T-helper 1 cell treated with Interleukin-12 subunit alpha and Interleukin-12 subunit beta and Interleukin-4 antibody, amounts not matched to agents 30 μg/mL and 1 μg/mL, for 36 hours (primary cell): ENCODE results near the gene CCDC102B.
"Not testable (repeated sequence)": the region's sequence is repeated elsewhere in the genome, so short reads cannot be mapped to it uniquely, and the experiment has no call there.

Experiments
- H3K27ac Mint-ChIP-seq: one replicate; pipeline ENCODE4 v1.8.0; 2021; ENCODE audit warnings: mild to moderate bottlenecking, mixed read lengths
- H3K27me3 Mint-ChIP-seq: one replicate; pipeline ENCODE4 v1.8.0; 2021; ENCODE audit warnings: low read depth, mixed read lengths
- H3K36me3 Mint-ChIP-seq: one replicate; pipeline ENCODE4 v1.8.0; 2021; ENCODE audit warnings: low read depth, mixed read lengths
- H3K4me1 Mint-ChIP-seq: one replicate; pipeline ENCODE4 v1.8.0; 2021; ENCODE audit warnings: low read depth, mixed read lengths
- H3K4me3 Mint-ChIP-seq: one replicate; pipeline ENCODE4 v1.8.0; 2021; ENCODE audit warnings: mild to moderate bottlenecking, moderate library complexity, mixed read lengths
- H3K9me3 Mint-ChIP-seq: one replicate; pipeline ENCODE4 v1.8.0; 2021; ENCODE audit warnings: mixed read lengths

The CCDC102B gene

DNA sequence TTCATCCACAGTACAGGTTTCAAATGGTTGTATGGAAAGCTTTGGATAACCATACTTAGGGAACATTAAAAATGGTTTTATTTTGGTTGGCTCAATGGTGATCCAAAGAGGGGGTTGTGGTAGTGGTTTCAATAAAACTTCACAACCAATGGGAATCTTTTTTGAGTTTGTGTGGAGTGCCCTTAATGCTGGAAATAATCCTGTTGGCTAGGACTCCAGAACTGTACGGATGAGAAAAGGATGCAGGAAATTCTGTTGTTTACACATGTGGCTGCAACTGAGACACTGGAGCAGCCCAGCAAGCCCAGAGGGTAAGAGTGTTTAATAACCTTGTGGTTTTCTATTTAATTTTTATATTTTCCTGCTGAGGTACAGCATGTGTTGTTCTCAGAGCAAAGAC is at the start of gene CCDC102B:
Gene CCDC102B, plus strand, starts transcription at position 210 of the 400 bp plus-strand sequence. CDS start 38,684 bp downstream, outside the sequence.
- H3K4me3 Mint-ChIP-seq = no peak within 1 kb of the TSS
- no peaks in the 10 kb centered on the region for H3K9me3 Mint-ChIP-seq
- no peaks in the 10 kb centered on the region for H3K36me3 Mint-ChIP-seq
- no peak within 1 kb of the TSS for H3K27ac Mint-ChIP-seq
- H3K27me3 Mint-ChIP-seq = no peaks in the 10 kb centered on the region
- H3K4me1 Mint-ChIP-seq = no peaks in the 10 kb centered on the region

DNA sequence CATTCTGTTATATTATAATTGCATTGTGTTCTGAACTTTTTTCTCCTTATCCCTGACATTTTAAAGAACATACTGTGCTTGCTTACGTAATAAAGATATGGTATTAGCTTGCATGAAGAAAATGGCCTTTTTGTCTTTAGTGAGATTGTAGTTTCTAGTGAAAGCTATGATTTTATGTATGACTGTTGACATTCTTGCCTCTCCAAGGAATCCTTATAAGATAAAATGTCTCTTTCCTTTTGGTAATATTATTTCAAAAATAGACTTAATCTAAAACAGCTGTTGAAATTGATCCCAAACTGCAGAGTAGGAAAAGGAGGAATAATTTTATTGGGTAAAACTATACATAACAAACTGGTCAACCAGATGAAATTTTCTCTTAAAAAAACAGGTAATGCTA is 40.8 kb upstream of the CCDC102B start:
- Mint-ChIP-seq H3K27me3 (no peaks in the 10 kb centered on the region), H3K27ac (no peak overlapping the region), H3K9me3 (no peaks in the 10 kb centered on the region), H3K4me1 (no peaks in the 10 kb centered on the region), H3K4me3 (no peak overlapping the region), H3K36me3 (no peaks in the 10 kb centered on the region)

DNA sequence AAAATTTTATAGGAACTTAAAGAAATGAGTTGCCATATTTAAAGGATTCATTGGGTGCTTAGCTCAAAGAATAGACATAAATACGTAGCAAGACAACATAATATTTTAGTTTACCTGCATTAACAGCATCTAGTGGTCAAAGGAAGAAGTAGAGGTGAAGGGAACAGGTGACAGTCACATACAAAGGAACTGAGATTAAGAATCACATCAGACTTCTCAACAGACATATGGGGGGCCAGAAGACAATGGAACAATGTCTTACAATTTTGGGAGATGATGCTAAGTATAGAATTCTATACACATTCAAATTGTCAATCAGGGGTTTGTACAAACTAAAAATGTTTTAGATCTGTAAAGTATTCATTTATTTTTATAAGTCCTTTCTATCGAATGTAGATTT is 38.6 kb upstream of the CCDC102B start:
- H3K27me3 Mint-ChIP-seq = no peaks in the 10 kb centered on the region
- H3K4me1 Mint-ChIP-seq = no peaks in the 10 kb centered on the region
- no peaks in the 10 kb centered on the region for H3K9me3 Mint-ChIP-seq
- no peak overlapping the region for H3K27ac Mint-ChIP-seq
- H3K36me3 Mint-ChIP-seq = no peaks in the 10 kb centered on the region
- H3K4me3 Mint-ChIP-seq = no peak overlapping the region

DNA sequence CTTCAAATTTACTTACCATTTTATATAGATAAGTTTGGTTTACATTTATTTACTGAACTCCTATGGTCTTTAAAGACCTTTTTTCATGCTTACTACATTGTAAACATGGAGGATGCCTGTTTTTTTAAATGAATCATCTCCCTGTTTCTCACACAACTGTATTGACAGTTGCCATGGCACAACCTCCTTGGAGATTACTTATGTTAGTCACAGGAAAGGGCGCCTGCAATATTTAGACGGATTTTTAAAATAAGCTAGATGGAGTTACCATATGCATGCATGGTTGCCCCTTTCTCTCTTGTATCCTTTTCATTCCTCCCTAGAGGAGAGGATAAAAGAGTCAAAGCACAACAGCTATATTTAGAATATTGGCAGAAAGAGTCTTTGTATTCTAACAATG is 34.8 kb upstream of the CCDC102B start:
- Mint-ChIP-seq H3K27ac (no peak overlapping the region), H3K4me3 (no peak overlapping the region), H3K9me3 (no peaks in the 10 kb centered on the region), H3K27me3 (no peaks in the 10 kb centered on the region), H3K4me1 (no peaks in the 10 kb centered on the region), H3K36me3 (no peaks in the 10 kb centered on the region)

DNA sequence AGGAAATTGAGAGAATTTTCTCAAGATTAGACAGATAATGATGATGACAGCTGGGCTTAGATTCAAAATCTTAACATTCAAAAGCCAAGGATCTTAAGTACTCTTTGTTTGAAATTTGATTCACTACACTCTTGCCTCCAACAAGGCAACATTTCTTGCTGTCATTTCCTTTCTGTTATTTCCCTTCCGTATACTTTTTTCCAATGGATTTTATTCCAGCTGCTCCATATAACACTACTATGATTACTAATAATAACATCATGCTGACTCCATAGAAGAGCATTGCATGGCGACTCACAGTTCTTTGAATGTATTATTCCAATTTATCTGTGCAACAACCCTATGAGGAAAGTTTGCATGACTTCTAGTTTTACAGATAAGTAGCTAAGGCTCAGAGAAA is 33.9 kb upstream of the CCDC102B start:
- Mint-ChIP-seq H3K36me3 (no peaks in the 10 kb centered on the region), H3K9me3 (no peaks in the 10 kb centered on the region), H3K27ac (no peak overlapping the region), H3K27me3 (no peaks in the 10 kb centered on the region), H3K4me1 (no peaks in the 10 kb centered on the region), H3K4me3 (no peak overlapping the region)

DNA sequence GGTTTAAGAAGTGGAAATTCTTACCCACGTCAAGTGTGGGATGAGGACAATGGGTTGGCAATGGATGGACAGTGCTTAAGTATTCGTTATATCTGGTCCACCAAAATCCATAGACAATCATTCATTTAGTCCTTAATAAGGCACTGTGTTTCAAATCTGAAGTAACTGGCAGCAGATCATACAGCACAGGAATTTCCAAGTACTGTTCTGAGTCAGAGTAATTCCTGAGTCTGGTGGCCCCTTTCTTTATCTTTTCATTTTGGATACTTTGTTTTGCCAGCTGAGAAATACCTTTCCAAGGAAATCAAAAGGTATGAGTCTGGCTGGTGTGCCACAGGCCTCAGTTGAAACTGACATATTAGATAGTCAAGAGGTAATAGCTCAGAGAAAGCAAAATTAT is 31.4 kb upstream of the CCDC102B start:
- Mint-ChIP-seq H3K9me3 (no peaks in the 10 kb centered on the region), H3K4me3 (no peak overlapping the region), H3K4me1 (no peaks in the 10 kb centered on the region), H3K36me3 (no peaks in the 10 kb centered on the region), H3K27ac (no peak overlapping the region), H3K27me3 (no peaks in the 10 kb centered on the region)

DNA sequence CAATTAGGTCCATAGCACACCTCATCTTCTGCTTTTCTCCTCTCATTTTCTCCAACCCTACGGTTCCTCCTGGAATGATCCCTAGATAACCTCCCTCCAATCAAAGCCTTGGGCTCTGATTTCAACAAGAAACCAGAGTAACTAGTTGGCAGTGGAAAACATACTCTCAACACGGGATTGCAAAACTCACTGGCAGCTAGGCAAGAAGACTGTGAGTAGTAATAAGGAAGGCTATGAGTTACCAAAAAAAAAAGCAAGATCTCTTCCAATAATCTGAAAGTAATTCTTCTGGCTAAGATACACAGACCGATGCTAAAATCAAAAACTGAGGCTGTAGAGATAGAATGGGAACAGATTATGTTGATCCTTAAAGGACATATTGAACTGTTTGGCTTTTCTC is 28.4 kb upstream of the CCDC102B start:
- Mint-ChIP-seq H3K9me3 (no peaks in the 10 kb centered on the region), H3K27ac (no peak overlapping the region), H3K36me3 (no peaks in the 10 kb centered on the region), H3K4me1 (no peaks in the 10 kb centered on the region), H3K27me3 (no peaks in the 10 kb centered on the region), H3K4me3 (no peak overlapping the region)

DNA sequence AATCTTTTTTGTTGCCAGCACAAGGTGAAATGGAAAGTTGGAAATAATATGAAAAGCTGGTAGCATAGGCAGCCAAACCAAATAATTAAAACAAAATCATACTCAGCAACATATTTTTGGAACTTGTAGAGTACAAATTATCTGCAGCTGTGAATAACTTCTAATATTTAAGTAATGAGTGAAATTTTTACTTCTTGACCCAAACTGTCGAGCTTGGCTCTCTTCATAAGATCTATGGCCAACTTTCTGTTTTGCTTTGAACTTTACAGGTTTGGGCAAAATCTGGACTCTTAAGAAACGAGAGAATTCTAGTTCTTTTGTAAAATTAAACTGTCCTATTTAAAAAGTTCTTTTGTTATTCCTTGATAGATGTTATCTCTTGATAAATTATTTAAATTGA is 25.6 kb upstream of the CCDC102B start:
- no peaks in the 10 kb centered on the region for H3K9me3 Mint-ChIP-seq
- no peak overlapping the region for H3K4me3 Mint-ChIP-seq
- H3K36me3 Mint-ChIP-seq = no peaks in the 10 kb centered on the region
- H3K27me3 Mint-ChIP-seq = no peaks in the 10 kb centered on the region
- no peaks in the 10 kb centered on the region for H3K4me1 Mint-ChIP-seq
- H3K27ac Mint-ChIP-seq = no peak overlapping the region

DNA sequence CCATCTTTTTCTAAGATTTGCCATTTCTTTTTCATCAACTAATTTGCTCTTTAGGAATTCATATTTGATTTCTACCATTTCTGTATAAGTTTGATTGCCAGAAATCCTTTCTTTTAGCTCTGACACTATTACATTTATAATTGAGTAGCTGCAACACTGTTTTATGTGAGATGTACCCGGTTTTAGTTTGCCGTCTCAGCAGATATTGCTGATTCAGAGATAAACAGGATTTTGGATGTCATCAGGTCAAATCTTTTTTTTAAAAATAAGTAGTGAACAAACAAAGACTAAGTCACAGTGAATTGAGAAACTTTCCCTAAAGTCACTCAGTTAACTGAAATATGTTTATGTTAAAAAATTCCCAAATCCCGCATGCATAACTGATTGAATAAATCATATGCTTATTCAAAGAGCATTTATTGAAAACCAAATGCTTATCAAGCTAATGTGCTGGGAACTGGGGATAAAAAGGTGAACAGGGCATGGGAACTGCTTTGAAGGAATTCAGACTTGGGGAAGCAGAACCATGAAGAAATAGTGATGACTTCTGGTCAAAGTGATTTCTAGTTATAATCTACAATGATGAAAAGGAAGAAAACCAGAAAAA is 19.5 kb upstream of the CCDC102B start:
- Mint-ChIP-seq H3K36me3 (no peaks in the 10 kb centered on the region), H3K4me1 (no peaks in the 10 kb centered on the region), H3K27me3 (no peaks in the 10 kb centered on the region), H3K27ac (no peak overlapping the region), H3K9me3 (no peaks in the 10 kb centered on the region), H3K4me3 (no peak overlapping the region)

DNA sequence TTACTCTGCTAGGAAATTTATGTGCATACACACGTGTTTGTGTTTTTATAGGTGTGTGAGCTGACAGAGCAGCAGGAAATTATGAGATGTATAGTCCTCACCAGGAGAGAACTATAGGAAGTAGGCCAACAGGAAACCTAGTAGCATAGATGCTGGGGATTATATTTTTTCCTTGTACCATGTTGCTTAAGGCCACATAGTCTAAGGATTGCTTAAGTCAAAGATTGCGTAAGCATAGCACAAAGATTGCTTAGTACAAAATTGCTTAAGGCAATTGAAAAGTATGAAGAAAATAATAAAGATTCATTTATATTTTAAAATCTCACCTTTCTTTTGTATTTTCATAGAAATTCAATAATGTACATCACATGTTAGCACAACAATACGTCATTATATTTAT is 18.7 kb upstream of the CCDC102B start:
- no peaks in the 10 kb centered on the region for H3K4me1 Mint-ChIP-seq
- H3K4me3 Mint-ChIP-seq = no peak overlapping the region
- H3K36me3 Mint-ChIP-seq = no peaks in the 10 kb centered on the region
- H3K27me3 Mint-ChIP-seq = no peaks in the 10 kb centered on the region
- no peak overlapping the region for H3K27ac Mint-ChIP-seq
- H3K9me3 Mint-ChIP-seq = no peaks in the 10 kb centered on the region

DNA sequence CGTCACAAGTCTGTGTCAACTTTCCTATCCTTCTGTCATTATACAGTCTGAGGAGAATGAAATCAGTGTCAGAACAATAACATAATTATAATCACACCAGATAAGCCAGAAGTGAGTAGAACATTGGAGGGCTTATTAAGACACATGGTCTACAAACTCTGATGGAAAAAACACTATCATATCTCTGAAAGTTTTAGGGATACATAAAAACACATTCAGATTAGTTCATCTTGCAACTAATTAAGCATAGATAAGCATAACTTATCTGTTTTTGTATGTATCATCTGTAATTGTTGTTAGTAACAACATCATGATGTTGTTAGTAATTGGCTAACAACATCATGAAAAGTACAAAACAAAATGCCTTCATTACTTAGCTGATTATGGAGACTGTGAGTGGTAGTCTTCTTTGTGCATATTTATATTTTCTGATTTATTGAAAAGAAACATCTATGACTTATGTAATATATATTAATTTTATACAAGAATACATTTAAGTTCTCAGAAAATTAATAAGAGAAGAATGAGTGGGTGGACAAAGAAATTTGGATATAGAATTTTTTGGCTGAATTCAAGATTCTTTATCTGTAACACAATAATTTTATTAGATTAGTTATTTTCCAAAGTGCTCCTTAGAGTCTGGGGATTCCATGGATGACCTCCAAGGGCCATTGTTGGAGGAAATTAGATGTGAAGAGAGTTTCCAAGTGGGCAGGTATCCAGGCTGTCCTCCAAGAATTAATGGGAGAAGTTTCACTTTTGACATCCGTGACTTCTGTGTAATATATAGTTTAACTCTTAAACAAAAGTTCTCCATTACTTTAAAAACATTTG is 16.9 kb upstream of the CCDC102B start:
- H3K4me3 Mint-ChIP-seq = no peak overlapping the region
- no peaks in the 10 kb centered on the region for H3K27me3 Mint-ChIP-seq
- H3K4me1 Mint-ChIP-seq = no peaks in the 10 kb centered on the region
- no peaks in the 10 kb centered on the region for H3K9me3 Mint-ChIP-seq
- no peaks in the 10 kb centered on the region for H3K36me3 Mint-ChIP-seq
- H3K27ac Mint-ChIP-seq = no peak overlapping the region

DNA sequence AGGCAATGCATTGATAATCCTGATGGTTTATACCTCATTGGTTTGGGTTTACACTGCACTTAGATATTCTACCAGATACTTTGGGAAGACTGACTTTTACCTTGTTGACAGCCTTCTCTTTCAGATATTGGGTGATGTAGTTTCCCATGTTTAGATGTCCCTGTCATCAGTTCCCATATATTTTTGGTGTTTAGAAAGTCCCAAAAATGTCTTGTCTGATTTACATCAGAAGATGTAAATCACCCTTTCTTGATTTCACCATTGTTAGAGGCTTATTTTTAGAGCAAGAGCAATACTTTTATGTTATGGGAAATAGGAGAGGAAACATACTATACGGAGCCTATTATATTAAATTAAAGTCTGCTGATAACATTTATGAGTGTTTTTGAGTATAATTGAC is 14.4 kb upstream of the CCDC102B start:
- no peaks in the 10 kb centered on the region for H3K4me1 Mint-ChIP-seq
- H3K9me3 Mint-ChIP-seq = no peaks in the 10 kb centered on the region
- no peaks in the 10 kb centered on the region for H3K27me3 Mint-ChIP-seq
- H3K27ac Mint-ChIP-seq = no peak overlapping the region
- H3K36me3 Mint-ChIP-seq = no peaks in the 10 kb centered on the region
- no peak overlapping the region for H3K4me3 Mint-ChIP-seq

DNA sequence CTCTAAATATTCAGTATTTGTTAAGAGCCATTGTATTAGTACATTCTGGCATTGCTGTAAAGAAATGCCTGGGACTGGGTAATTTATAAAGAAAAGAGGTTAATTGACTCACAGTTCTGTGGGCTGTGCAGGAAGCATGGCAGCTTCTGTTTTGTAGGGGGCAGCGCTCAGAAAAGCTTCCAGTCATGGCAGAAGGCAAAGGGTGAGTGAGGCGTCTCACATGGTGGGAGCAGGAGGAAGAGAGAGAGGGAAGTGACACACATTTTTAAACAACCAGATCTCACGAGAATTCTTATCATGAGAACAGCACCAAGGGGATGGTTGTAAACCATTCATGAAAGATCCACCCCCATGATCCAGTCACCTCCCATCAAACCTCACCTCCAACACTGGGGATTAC is 13.8 kb upstream of the CCDC102B start:
- no peaks in the 10 kb centered on the region for H3K9me3 Mint-ChIP-seq
- no peaks in the 10 kb centered on the region for H3K4me1 Mint-ChIP-seq
- H3K4me3 Mint-ChIP-seq = no peak overlapping the region
- H3K27me3 Mint-ChIP-seq = no peaks in the 10 kb centered on the region
- no peak overlapping the region for H3K27ac Mint-ChIP-seq
- no peaks in the 10 kb centered on the region for H3K36me3 Mint-ChIP-seq

DNA sequence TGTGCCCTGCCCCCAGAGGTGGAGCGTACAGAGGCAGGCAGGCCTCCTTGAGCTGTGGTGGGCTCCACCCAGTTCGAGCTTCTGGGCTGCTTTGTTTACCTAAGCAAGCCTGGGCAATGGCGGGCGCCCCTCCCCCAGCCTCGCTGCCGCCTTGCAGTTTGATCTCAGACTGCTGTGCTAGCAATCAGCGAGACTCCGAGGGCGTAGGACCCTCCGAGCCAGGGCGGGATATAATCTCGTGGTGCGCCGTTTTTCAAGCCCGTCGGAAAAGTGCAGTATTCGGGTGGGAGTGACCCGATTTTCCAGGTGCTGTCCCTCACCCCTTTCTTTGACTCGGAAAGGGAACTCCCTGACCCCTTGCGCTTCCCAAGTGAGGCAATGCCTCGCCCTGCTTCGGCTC is 7.6 kb upstream of the CCDC102B start:
- not testable (repeated sequence) for H3K4me1 Mint-ChIP-seq, H3K4me3 Mint-ChIP-seq, H3K36me3 Mint-ChIP-seq, H3K9me3 Mint-ChIP-seq, H3K27me3 Mint-ChIP-seq, H3K27ac Mint-ChIP-seq

DNA sequence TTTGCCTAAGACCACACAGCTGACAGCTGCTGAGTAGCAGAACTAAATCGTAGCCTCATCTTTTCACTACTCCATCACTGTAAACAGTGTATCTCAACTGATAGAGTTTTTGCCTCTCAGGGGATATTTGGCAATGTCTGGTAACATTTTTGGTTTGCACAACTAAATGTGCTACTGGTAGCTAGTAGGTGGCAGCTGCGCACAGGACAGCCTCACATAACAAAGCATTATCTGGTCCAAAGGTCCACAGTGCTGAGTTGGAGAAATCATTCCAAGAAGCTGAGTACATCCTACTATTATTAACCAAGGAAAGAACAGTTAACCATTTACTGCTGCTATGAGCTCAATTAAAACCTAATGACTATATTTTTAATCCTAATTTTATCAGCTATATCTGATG is 6.1 kb upstream of the CCDC102B start:
- Mint-ChIP-seq H3K27ac (no peak overlapping the region), H3K4me3 (no peak overlapping the region), H3K9me3 (no peaks in the 10 kb centered on the region), H3K4me1 (no peaks in the 10 kb centered on the region), H3K27me3 (no peaks in the 10 kb centered on the region), H3K36me3 (no peaks in the 10 kb centered on the region)
